AG09319 (cell line): Measurements from ENCODE around the gene ASTN2.

ENCODE experiments used
- DNase-seq: peaks from one replicate; pipeline ENCODE4 v3.0.0-alpha.2; 2010; ENCODE audit warnings: low read depth; ENCODE audit errors: extremely low read depth
- TF ChIP-seq, protein P1 (sequence below): IDR thresholded peaks from 2 replicates; pipeline ENCODE4 v1.5.1; 2011; ENCODE audit warnings: low read depth, mild to moderate bottlenecking, inconsistent platforms, low read length, moderate library complexity

The ASTN2 gene

DNA sequence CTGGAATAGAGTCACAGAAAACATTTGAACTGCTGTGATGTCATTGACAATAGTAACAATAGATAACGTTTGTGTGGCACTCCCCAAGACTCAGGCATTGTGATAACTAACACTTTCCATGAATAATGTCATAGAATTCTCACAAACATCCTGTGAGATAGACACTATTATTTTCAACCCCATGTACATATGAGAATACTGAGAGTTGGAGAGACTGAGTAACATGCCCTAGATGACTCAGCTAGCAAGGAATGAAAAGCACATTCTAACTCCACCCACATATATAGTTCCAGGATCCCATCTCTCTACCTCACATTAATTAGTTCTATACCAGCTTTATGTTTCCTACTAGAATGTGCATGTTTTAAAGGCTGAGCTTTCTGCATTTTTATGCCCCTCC is 71.4 kb downstream of the ASTN2 start:
- TF ChIP-seq, protein P1, sequence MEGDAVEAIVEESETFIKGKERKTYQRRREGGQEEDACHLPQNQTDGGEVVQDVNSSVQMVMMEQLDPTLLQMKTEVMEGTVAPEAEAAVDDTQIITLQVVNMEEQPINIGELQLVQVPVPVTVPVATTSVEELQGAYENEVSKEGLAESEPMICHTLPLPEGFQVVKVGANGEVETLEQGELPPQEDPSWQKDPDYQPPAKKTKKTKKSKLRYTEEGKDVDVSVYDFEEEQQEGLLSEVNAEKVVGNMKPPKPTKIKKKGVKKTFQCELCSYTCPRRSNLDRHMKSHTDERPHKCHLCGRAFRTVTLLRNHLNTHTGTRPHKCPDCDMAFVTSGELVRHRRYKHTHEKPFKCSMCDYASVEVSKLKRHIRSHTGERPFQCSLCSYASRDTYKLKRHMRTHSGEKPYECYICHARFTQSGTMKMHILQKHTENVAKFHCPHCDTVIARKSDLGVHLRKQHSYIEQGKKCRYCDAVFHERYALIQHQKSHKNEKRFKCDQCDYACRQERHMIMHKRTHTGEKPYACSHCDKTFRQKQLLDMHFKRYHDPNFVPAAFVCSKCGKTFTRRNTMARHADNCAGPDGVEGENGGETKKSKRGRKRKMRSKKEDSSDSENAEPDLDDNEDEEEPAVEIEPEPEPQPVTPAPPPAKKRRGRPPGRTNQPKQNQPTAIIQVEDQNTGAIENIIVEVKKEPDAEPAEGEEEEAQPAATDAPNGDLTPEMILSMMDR: no peak
- DNase-seq: no peak

DNA sequence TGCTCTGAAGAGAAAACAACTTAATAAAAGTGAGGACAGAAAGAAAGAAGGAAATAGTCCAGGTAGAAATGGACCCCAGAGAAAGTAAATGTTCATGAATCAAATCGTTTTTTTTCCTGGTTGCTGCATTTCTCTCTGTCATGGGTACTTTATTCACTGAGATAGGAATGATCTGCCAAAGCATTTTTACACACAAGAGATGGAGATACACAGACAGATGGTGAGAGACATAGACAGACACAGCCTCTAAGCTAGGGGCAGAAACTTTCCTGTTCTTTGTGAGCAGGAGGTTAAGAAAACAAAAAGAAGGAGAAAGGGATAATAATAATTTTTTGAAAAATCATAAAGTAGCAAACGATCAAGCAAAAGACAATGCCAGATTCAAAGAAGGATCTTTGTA is 73.7 kb downstream of the ASTN2 start:
- TF ChIP-seq, protein P1: no peak

DNA sequence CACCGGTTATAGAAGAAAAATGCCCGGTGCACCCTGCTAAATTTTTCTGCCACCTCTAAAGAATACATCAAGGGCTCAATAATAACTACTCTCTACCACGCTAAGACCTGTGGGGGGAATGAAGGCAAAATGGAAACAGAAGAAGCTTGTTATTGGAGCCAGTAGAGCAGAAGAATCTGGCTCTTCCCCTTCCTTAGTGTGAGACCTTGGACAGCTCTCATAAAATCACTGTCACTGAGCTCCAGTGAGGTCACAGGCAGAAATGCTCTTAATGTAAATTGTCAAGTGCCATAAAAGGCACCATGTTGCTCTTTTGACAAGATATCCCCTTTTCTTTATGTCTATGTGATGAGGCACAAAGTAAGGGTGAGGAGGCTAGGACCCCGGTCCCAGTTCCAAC is 74.4 kb downstream of the ASTN2 start:
- no peak for DNase-seq
- TF ChIP-seq, protein P1: no peak

More for the DNA sequence above, 73.7 kb downstream of the ASTN2 start:
- DNase-seq: no peak

DNA sequence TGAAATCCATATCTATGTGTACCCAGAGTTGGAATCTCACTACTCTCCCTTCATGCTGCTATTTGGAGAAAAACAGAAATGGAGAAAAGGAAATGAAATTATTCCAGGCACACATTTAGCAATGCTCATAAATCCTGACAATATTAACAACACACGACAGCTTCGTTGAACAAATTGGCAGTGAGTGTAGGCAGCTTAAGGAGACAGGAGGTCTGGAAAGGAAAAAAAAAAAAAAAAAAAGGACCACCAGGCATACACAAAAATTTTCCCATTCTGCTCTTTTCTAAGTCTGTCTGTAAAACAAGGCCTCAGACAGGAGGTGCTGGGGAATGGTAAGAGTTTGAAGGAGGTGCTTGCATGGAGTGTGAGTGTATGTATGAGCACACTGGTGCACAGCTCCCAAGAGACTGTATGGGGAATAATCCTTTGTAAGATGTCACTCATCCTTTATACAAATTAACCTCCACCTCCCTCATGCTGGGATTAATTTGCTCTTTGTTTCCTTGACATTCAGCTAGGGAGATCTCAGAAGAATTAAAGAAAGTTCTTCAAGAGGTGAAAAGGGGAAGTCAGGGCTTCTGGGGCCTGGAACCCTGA is 78.9 kb downstream of the ASTN2 start:
- TF ChIP-seq, protein P1: no peak
- DNase-seq: no peak

DNA sequence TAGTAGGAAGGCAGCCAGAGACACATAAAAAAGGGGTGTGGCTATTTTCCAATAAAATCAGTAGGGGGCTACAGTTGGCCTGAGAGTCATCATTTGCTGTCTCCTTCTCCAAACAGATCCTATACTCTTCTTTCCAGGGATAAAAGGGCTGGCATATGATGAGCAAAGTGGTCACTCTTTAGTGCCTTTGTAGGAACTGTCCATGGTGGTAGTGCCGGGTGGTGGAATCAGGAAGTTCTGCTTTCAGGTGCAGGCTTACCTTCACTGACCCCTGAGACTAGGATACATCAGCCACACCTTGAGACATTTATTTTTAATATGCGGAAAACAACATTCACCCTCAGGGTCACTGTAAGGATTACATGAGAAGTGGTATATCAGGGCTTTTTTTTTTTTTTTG is 80.8 kb downstream of the ASTN2 start:
- DNase-seq: no peak
- TF ChIP-seq, protein P1: no peak

DNA sequence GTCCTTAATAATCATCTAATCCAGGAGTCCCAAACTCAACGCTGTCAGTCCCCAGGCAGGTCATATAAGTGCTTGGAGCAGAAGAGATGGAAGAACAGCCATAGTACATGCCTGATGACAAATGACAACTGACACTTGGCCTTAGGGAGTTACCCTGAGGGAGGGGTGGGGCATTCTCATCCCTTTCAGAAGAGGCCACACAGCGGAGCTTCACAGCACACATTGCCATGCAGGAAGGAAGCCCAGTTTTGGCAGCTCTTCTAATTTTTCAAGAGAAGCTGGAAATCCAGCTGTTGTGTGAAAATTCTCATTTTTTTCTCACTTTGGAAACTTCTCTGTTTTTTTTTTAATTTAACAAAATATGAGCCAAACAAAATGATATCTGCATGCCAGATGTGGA is 89.0 kb downstream of the ASTN2 start:
- DNase-seq: no peak
- TF ChIP-seq, protein P1: no peak

DNA sequence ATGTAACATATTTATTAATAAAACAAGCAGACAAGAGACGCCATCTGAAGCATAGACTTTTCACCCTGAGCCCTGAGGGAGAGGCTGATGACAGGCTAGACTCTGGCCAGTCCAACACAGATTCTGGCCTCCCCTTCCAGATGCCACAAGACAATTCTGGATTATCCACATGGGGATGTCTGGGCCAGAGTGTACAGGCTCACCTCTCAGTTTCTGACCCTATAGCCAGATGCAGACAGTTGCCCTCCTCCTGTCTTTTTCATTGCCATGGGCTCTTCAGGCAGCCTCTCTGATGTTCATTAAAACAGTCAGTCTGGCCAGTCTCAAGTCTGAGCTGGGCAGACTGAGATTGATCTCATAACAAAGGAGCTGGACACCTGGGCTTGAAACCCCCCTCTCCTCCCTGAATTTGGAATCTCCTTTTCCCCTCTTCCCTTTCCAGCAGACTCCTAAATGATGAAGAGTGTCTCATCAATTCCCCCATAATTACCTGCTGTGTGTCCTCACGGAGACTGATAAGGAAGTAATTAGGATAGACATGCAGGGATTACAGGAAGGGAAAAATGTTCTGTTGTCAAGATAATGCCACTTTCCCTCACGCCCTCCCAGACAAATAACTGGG is 89.6 kb downstream of the ASTN2 start:
- DNase-seq: no peak
- TF ChIP-seq, protein P1: no peak
